GOT3 (cell line): ENCODE data around the gene DUSP8.
A peak's percentile ranks its signal among the peaks of the same experiment; 100 is the strongest.

ENCODE experiments used
- DNase-seq: peaks from one replicate; lab custom pipeline; 2025; ENCODE audit warnings: mixed read lengths; lab: John Stamatoyannopoulos, UW

Gene DUSP8

DNA sequence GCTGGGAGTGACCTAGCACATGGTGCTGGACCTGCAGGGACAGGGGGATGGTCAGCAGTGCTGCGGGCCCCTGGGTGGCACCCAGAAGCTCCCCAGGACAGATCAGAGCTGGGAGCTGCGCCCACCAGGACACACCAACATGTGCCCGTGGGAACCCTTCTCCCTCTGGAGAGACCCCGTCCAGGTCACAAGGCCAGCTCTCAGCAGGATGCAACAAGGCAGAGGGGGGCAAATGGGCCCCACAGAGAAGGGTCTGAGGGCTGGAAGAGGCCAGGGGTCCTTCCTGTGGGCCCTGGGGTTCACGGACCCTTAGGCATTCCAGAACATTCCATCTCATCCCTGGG lies 6.2 kb downstream of the DUSP8 start:
- no peak for DNase-seq

DNA sequence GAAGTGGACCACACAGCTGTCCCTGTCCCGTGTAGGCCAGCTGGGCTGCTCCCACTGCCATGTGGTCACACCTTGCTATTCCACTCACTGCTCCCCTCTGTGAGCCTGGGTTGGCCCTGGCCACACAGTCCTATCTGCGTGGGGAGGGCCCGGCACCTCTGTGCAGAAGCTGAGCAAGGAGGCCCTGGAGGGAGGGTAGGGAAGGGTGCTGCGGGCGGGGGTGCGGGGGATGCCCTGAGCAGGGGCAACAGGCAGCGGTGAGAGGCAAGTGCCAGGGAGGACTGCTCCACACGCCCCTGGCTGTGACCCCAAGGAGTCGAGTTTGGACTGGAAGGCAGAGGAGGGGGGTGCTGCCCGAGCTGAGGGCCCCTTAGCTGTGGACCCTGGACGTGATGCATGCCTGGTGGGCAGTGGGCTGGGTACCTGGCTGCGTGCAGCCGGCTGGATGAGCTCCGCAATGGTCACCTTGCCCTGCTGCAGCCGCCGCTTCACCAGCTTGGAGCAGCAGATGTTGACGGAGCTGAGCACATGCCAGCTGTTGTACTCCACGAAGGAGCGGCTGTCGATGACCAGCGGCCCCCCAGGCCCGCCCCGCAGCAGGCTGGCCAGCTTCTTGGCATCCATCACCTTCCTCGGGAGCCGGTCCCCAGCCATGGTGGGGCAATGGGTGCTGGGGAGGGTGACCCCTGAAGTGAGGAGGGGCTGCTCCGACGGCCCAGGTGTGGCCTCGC lies 6.7 kb downstream of the DUSP8 start:
- DNase-seq = no peak

- no peak for DNase-seq
These were observed 7.4 kb downstream of the DUSP8 start for GRCh38 chr11:1564535-1565172.

GRCh38 chr11:1563697-1564534 lies 8.2 kb downstream of the DUSP8 start:
- DNase-seq = no peak

DNA sequence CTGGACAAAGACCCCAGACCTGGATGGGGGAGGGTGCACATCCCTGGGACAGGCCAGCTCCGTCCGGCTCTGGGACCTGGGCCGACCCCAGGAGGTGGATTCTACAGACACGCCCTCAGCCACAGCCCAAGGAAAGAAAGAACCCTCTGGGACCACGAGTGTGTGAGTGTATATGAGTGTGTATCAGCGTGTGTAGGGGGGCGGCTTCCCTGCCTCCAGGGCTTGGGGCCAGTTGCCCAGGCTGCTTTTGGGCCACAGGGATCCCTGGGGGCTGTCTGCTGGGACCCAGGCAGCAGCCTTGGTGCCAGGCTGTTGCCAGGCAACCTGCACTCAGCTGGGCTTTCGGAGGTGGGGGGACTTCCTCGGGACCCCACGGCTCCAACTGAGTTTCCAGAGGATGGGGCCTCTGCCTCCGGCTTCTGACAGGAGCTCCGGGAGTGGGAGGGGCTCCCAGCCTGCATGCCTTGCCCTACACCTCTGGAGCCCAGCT lies 8.9 kb downstream of the DUSP8 start:
- no peak for DNase-seq

DNA sequence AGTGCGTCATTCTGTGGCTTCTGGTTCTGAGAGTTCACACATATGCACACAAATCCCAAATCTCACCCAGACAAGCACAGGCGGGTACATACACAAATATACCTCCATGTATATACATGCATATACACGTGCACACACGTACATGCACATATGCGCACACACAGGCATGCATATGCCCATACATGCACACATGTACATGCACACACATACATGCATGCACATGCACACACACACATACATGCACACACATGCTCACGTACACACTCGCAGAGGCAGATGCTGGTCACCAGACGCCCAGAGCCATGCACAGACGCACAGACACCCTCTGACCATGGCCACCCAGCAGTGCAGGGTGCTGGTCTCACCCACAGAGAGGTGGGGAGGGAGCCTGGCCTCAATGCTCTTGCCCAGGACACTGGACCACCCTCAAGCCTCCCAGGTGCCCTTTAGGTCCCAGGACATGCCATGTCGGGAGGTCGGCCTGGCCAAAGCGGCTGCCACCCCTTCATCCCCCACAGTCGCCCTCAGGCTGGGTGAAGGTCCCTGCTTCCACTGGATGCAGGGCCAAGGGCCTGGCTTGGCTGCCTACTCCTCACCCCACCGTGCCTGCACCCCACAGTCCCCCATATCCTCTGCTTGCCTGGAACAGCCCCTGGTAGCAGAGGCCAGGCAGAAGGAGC lies 9.5 kb downstream of the DUSP8 start:
- no peak for DNase-seq

DNA sequence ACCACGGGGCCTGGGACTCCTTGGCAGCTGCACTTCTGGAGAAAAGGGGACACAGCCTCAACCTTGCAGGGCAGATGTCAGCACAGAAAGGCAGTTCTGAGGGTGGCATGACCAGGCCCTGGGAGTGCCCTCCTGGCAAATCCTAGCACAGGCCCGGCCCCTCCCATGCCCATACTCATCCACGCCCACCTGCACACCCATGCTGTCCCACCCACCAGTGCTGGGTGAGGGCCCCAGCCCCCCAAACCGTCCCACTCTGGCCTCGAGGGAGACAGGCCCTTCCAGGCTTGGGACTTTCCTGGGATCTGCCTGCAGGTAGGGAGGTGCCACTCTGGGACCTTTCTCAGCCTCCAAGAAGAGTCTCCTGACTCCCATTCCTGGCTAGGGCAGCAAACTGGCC lies 10.1 kb downstream of the DUSP8 start:
- DNase-seq = no peak

- no peak for DNase-seq
These were observed 10.8 kb downstream of the DUSP8 start for GRCh38 chr11:1561266-1561665.

GRCh38 chr11:1560649-1561251 lies 11.3 kb downstream of the DUSP8 start:
- no peak for DNase-seq

- no peak for DNase-seq
These were observed 11.9 kb downstream of the DUSP8 start for GRCh38 chr11:1560002-1560648.

- peak; percentile 35 for DNase-seq
These were observed 12.7 kb downstream of the DUSP8 start for GRCh38 chr11:1559111-1559951.

GRCh38 chr11:1558775-1559110 lies 13.3 kb downstream of the DUSP8 start:
- DNase-seq = no peak

- no peak for DNase-seq
These were observed 13.9 kb downstream of the DUSP8 start for GRCh38 chr11:1557904-1558774.

DNA sequence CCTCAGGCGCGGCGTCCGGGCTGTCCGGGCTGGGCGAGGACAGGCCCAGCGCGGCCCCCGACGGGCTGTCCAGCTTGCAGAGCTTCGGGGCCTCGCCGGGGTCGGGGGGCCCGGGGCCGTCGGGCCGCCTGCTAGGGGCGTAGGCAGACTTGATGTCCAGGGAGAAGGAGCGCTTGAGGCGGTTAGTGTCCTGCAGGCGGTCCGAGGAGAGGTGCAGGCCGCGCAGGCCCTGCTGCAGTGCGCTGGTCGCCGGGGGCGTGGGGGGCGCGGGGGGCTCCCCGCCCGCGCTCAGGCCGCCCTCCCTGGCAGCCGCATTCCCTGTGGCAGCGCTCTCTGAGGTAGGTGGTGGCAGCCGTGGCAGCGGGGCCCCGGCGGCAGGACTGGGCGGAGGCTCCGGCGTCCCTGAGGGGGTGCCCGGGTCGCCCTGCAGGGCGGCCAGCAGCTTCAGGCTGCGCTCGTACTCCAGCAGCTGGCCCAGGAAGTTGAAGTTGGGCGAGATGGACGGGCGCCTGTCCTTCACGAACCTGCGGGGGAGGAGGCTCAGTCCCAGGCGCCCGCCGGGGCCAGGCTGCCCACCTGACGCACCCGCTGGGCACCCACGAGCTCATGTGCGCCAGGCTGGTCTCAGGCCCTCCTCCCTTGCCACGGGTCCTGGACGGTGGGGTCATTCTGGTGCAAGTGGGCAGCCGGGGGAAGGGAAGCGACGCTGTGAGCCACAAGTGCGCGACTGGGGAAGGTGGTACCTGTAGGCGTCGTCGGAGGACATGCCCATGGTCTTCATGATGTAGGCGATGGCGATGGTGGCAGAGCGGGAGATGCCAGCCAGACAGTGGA lies 14.8 kb downstream of the DUSP8 start:
- no peak for DNase-seq

DNA sequence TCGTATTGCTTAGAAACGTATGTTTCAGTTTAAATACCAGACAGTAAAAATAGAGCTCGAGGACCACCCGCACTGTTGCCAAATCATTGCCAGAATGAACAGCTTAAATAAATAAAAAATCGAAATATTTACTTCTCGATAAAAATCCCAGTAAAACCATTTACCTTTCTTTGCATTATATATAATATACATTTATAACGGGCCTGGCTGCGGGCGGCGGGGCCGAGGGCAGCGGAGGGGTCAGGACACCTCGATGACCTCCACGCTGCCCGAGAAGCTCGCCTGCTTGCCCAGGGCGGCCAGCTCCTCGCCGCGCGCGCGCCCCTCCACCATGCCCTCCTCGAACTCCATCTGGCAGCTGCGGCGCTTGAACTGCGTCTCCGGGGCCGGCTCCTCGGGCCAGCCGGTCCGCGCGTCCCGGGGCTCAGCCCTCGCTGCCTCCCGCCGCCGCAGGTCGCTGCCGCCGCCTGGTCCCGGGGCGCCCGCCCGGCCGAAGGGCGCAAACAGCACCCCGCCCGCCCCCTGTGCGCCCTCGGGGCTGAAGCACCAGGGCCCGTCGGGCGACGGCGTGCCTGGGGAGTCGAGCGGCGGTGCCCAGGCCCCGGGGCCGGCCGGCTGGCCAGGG lies 15.7 kb downstream of the DUSP8 start:
- DNase-seq = no peak

GRCh38 chr11:1555713-1556153 lies 16.3 kb downstream of the DUSP8 start:
- DNase-seq = no peak

- DNase-seq = no peak
These were observed 16.9 kb downstream of the DUSP8 start for GRCh38 chr11:1554981-1555712.
